Measurements from ENCODE around the gene AKNAD1. TPM values are rescaled to one million over a fixed set of nuclear protein-coding genes. Genes with fewer than 3 reads are reported as not detected.

The AKNAD1 gene
- total and polyA plus RNA-seq, 2 of the 8 experiments (the other 6 are each of a cell fraction or from before 2014, with no cell fraction given): not detected

DNA sequence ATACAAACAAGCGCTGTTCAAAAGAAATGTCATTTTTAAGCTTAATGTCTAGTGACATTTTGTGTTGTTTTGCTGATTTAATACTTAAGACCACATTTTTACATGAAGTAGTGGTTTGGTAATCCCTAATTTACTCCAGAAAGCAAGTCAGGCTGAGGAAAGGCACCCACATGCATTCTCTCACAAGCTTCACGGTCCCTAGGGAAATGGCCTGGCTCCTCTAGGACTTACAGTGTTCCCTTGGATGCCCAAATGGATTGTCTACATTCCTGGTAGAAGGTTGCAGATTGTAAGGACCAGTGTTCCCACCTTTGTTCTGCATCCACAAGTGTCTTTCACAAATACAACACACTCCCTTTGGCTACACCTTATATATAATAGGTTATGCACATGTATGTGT is 29.4 kb upstream of the AKNAD1 start:
- H2BK15ac ChIP-seq (ENCODE audit: low read length): no peak overlapping the region
- no peak overlapping the region for H2AK5ac ChIP-seq (ENCODE audit: low read depth, low read length)
- DNase-seq (ENCODE audit: low read depth in 1 of 2, low spot score in 2 of 2): no peak
- no peak overlapping the region for H3K23ac ChIP-seq (ENCODE audit: insufficient read length)
- H3K56ac ChIP-seq (replicated peaks; ENCODE audit: insufficient read length, low read depth, low read length): no peak overlapping the region
- no peaks in the 10 kb centered on the region for H3K36me3 ChIP-seq (ENCODE audit: control insufficient read depth in 2 of 4, insufficient read depth in 4 of 4, low read length in 3 of 4)
- H3K27me3 ChIP-seq (replicated peaks in 1 of 4; ENCODE audit: control insufficient read depth in 3 of 4, extremely low read depth in 1 of 4, insufficient read depth in 3 of 4, low read length in 3 of 4): no peaks in the 10 kb centered on the region
- no peak overlapping the region for H4K91ac ChIP-seq (replicated peaks; ENCODE audit: insufficient read length, low read length)
- no peak overlapping the region for H4K8ac ChIP-seq (ENCODE audit: extremely low read depth, insufficient read depth, low read length)
- no peak overlapping the region for H4K5ac ChIP-seq (ENCODE audit: insufficient read length, low read depth, low read length)
- 91% methylated on average over 2 of the region's 2 CpGs; no CpG with 5 or more reads in 1 of the 2 experiments for WGBS, 2 experiments (ENCODE audit: extremely low coverage in 1 of 2, insufficient coverage in 1 of 2, insufficient read length in 1 of 2, insufficient replicate concordance in 2 of 2, low coverage in 1 of 2, low lambda C conversion rate in 2 of 2, missing lambda C conversion rate in 1 of 2)
- no peak overlapping the region for H3K18ac ChIP-seq (ENCODE audit: extremely low read depth, low read length)
- H2AFZ ChIP-seq (ENCODE audit: low read length): no peak overlapping the region
- no peak overlapping the region for H3K9ac ChIP-seq (replicated peaks in 1 of 4; ENCODE audit: extremely low read depth in 1 of 4, low read depth in 3 of 4, low read length in 3 of 4)
- H3K4ac ChIP-seq (replicated peaks; ENCODE audit: insufficient read length, low read depth, low read length): no peak overlapping the region
- H3K79me1 ChIP-seq (ENCODE audit: low read depth, low read length): no peaks in the 10 kb centered on the region
- H3K4me3 ChIP-seq (ENCODE audit: extremely low read depth in 1 of 4, insufficient read depth in 2 of 4, low read depth in 3 of 4, low read length in 4 of 4): no peak overlapping the region
- H2BK120ac ChIP-seq (replicated peaks; ENCODE audit: low read depth, low read length): no peak overlapping the region
- POLR2A ChIA-PET (ENCODE audit: partially characterized antibody): no interaction called here
- H3K9me3 ChIP-seq (ENCODE audit: insufficient read depth in 2 of 2, low read depth in 1 of 2, low read length in 1 of 2): no peaks in the 10 kb centered on the region
- no peak overlapping the region for H3K4me2 ChIP-seq (ENCODE audit: insufficient read depth in 1 of 2, low read depth in 2 of 2, low read length in 2 of 2)
- H2BK20ac ChIP-seq (ENCODE audit: low read length): no peak overlapping the region
- H3K23me2 ChIP-seq (ENCODE audit: low read depth, low read length): no peaks in the 10 kb centered on the region
- H3K14ac ChIP-seq (ENCODE audit: insufficient read length): no peak overlapping the region
- CTCF ChIA-PET (ENCODE audit: partially characterized antibody): interaction anchor here (1.1 to 2.5 kb wide), 3 partner anchors 11 to 57 kb away, joined by 5 to 12 read pairs (median 5); no protein-coding TSS in a partner anchor
- H3K4me1 ChIP-seq (replicated peaks in 1 of 4; ENCODE audit: control insufficient read depth in 3 of 4, insufficient read depth in 4 of 4, low read length in 3 of 4): no peaks in the 10 kb centered on the region
- no peak overlapping the region for H2BK5ac ChIP-seq (ENCODE audit: low read depth, low read length)
- TF ChIP-seq CTBP2 (IDR thresholded peaks at IDR 0.05; ENCODE audit: borderline replicate concordance, insufficient read depth, insufficient read length, low read length) (no peak), BRCA1 (IDR thresholded peaks at IDR 0.05; ENCODE audit: low read depth, low read length) (no peak), POU5F1 (IDR thresholded peaks at IDR 0.05; ENCODE audit: low read depth, low read length) (no peak), SRF (IDR thresholded peaks at IDR 0.05; ENCODE audit: low read depth, low read length) (no peak), RXRA (IDR thresholded peaks at IDR 0.05; ENCODE audit: insufficient read depth, low read depth, low read length) (no peak), PHF8 (conservative IDR thresholded peaks at IDR 0.05; ENCODE audit: low read depth, low read length) (no peak), CTCF (IDR thresholded peaks at IDR 0.05; ENCODE audit: control extremely low read depth in 1 of 3, insufficient read depth in 1 of 3, low read depth in 1 of 3, low read length in 3 of 3) (no peak), KDM5A (IDR thresholded peaks at IDR 0.05; ENCODE audit: low read length) (no peak)
- TF ChIP-seq, protein P1, sequence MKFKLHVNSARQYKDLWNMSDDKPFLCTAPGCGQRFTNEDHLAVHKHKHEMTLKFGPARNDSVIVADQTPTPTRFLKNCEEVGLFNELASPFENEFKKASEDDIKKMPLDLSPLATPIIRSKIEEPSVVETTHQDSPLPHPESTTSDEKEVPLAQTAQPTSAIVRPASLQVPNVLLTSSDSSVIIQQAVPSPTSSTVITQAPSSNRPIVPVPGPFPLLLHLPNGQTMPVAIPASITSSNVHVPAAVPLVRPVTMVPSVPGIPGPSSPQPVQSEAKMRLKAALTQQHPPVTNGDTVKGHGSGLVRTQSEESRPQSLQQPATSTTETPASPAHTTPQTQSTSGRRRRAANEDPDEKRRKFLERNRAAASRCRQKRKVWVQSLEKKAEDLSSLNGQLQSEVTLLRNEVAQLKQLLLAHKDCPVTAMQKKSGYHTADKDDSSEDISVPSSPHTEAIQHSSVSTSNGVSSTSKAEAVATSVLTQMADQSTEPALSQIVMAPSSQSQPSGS (IDR thresholded peaks at IDR 0.05; ENCODE audit: low read length): no peak
- TF ChIP-seq, protein P2, sequence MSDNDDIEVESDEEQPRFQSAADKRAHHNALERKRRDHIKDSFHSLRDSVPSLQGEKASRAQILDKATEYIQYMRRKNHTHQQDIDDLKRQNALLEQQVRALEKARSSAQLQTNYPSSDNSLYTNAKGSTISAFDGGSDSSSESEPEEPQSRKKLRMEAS (IDR thresholded peaks at IDR 0.05): no peak
- no peaks in the 10 kb centered on the region for H4K20me1 ChIP-seq (replicated peaks in 1 of 2; ENCODE audit: control insufficient read depth in 1 of 2, insufficient read depth in 2 of 2, low read length in 2 of 2)
- no peaks in the 10 kb centered on the region for H3K79me2 ChIP-seq (ENCODE audit: control insufficient read depth in 1 of 2, insufficient read depth in 2 of 2, low read length in 2 of 2)
- H3K27ac ChIP-seq (ENCODE audit: low read depth, low read length): no peak overlapping the region
- FAIRE-seq: no peak
- no peak overlapping the region for H2BK12ac ChIP-seq (ENCODE audit: low read depth, low read length)
